K562 (cell line): ENCODE results near the gene ARL13B.

Source experiments
- E2F1 ChIP-seq: sonication (generic); formaldehyde crosslinking; IDR thresholded peaks from 2 replicates; pipeline ENCODE4 v1.8.1; 2023; ENCODE audit warnings: mild to moderate bottlenecking, missing genetic modification reagents, moderate library complexity
- HMGXB4 ChIP-seq: sonication (generic); formaldehyde crosslinking; IDR thresholded peaks from 2 replicates; pipeline ENCODE4 v1.8.1; 2023; ENCODE audit warnings: mild to moderate bottlenecking, missing genetic modification reagents
- MAFK ChIP-seq: IDR thresholded peaks from 2 replicates; pipeline ENCODE4 v1.6.1; 2011; ENCODE audit warnings: low read length, improper control_type of control experiment
- SMAD3 ChIP-seq: fragments of 450-650 bp; formaldehyde crosslinking; conservative IDR thresholded peaks from 2 replicates; pipeline ENCODE4 v1.4.0; 2020; ENCODE audit warnings: mild to moderate bottlenecking
- TAF1 ChIP-seq: IDR thresholded peaks from 2 replicates; pipeline ENCODE4 v1.6.1; 2011; ENCODE audit warnings: mild to moderate bottlenecking, low read length, moderate library complexity; ENCODE audit not compliant: insufficient read depth, control insufficient read depth, severe bottlenecking; ENCODE audit errors: extremely low read depth
- TAF15 ChIP-seq: fragments of 200-400 bp; formaldehyde crosslinking; IDR thresholded peaks from 2 replicates; pipeline ENCODE4 v1.6.1; 2017; ENCODE audit warnings: mild to moderate bottlenecking, low read depth, low read length, moderate library complexity
- TRIM24 ChIP-seq, 2 experiments: fragments of 450-650 bp; IDR thresholded peaks; 2 replicates each; pipeline ENCODE4 v1.6.1; 2016
- ZBTB1 ChIP-seq: sonication (generic); formaldehyde crosslinking; IDR thresholded peaks from 2 replicates; pipeline ENCODE4 v1.8.1; 2023; ENCODE audit warnings: missing genetic modification reagents, low read depth, mild to moderate bottlenecking, borderline replicate concordance
- ZNF431 ChIP-seq: sonication (generic); formaldehyde crosslinking; IDR thresholded peaks from 2 replicates; pipeline ENCODE4 v1.8.0; 2022; ENCODE audit warnings: mild to moderate bottlenecking, missing genetic modification reagents
- ZNF766 ChIP-seq: fragments of 200-800 bp; sonication (Bioruptor generic); conservative IDR thresholded peaks from 2 replicates; pipeline ENCODE4 v1.6.1; 2016; ENCODE audit warnings: missing genetic modification characterization, missing compliant biosample characterization
- TF ChIP-seq, protein P1 (sequence below): fragments of 450-650 bp; IDR thresholded peaks from 2 replicates; pipeline ENCODE4 v1.7.1; 2018; ENCODE audit warnings: mild to moderate bottlenecking, low read depth; ENCODE audit not compliant: partially characterized antibody

GRCh38 chr3:94009608-94010007 is 29.7 kb downstream of the ARL13B start:
- TF ChIP-seq TRIM24 (IDR thresholded peaks at IDR 0.05) (no peak), ZBTB1 (no peak), MAFK (no peak), E2F1 (CRISPR knock-in tag) (no peak), ZNF431 (no peak), ZNF766 (CRISPR knock-in tag) (no peak), TAF1 (no peak), TAF15 (no peak), SMAD3 (CRISPR knock-in tag) (no peak), HMGXB4 (CRISPR knock-in tag) (no peak)
- TF ChIP-seq, protein P1, sequence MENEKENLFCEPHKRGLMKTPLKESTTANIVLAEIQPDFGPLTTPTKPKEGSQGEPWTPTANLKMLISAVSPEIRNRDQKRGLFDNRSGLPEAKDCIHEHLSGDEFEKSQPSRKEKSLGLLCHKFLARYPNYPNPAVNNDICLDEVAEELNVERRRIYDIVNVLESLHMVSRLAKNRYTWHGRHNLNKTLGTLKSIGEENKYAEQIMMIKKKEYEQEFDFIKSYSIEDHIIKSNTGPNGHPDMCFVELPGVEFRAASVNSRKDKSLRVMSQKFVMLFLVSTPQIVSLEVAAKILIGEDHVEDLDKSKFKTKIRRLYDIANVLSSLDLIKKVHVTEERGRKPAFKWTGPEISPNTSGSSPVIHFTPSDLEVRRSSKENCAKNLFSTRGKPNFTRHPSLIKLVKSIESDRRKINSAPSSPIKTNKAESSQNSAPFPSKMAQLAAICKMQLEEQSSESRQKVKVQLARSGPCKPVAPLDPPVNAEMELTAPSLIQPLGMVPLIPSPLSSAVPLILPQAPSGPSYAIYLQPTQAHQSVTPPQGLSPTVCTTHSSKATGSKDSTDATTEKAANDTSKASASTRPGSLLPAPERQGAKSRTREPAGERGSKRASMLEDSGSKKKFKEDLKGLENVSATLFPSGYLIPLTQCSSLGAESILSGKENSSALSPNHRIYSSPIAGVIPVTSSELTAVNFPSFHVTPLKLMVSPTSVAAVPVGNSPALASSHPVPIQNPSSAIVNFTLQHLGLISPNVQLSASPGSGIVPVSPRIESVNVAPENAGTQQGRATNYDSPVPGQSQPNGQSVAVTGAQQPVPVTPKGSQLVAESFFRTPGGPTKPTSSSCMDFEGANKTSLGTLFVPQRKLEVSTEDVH: no peak
